HPDE6-E6E7 (cell line): ENCODE data around the gene GPR55.
A peak's percentile ranks its signal among the peaks of the same experiment; 100 is the strongest.

ENCODE experiments used
- DNase-seq: peaks from one replicate; pipeline ENCODE4 v3.0.0; 2011; ENCODE audit warnings: missing footprints; ENCODE audit errors: extremely low spot score

GPR55 gene

DNA sequence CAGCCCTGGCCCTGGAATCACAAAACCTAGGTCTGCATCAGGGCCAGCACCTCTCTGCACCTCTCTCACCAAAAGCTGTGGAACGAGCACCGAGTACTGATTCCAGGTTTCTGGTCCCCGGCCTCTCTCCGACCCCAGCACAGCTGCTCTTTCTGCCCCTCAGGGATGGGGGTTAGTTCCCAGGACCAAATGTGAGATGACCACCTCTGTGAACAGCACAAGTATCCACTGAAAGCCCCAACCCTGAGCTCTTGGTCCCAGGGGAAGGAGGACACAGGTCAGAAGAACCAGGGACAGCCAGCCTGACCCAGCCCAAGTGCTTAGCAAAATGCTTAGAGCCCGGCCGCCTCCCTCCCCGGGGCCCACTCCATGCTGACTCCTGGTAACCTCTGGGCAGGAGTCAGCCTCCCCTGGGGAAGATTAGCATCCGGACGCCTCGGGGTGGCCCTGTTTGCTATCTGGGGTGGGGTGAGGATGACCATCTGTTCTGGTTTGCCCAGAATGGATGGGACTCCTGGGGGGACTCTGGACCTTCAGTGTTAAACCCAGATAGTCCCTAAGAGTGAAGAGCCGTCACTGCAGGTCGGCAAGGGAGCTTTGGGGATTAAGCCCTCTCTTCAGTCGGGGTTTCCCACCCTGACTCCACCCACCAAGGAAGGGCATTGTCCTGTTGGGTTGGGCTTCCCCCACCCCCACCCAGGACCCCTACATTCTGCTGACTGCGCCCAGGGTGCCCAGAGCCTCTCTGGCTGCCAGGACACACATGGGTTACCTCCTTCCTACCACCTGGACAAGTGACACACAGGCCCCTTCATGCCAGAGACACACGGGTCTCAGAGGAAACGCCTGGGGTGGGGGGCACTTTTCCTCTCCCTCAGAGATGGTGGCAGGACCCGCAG, 9.4 kb upstream of the GPR55 start:
- DNase-seq: no peak

DNA sequence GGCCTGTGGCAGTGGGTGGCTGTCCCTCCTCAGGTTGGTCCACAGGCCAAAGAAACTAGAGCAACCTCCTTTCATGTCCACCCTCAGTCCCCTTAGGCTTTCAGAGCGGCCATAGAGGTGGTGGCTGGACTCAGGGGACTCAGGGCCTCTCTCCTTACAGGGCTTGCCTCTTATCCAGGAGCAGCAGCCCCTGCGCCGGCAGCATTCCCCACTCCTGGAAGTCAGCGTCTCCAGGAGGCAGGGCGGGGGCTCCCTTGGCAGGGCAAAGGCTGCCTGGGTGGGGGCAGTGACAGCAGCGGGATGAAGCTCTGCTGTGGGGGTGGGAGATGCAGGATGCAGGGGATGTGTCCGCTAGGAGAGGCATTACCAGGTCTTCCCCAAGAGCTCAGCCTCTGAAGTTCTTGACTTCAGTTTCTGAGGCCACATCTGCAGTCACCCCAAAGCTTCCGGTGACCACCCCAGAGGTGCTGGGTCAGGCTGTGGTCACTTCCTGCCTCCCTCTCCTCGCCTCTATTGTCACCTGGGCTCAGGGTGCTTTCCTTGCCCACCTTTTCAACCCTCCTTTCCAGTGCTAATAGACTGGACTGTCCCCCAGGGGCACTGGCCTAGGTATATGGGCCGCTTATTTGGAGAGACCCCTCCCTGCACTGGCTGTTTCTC, 8.6 kb upstream of the GPR55 start:
- DNase-seq: no peak

DNA sequence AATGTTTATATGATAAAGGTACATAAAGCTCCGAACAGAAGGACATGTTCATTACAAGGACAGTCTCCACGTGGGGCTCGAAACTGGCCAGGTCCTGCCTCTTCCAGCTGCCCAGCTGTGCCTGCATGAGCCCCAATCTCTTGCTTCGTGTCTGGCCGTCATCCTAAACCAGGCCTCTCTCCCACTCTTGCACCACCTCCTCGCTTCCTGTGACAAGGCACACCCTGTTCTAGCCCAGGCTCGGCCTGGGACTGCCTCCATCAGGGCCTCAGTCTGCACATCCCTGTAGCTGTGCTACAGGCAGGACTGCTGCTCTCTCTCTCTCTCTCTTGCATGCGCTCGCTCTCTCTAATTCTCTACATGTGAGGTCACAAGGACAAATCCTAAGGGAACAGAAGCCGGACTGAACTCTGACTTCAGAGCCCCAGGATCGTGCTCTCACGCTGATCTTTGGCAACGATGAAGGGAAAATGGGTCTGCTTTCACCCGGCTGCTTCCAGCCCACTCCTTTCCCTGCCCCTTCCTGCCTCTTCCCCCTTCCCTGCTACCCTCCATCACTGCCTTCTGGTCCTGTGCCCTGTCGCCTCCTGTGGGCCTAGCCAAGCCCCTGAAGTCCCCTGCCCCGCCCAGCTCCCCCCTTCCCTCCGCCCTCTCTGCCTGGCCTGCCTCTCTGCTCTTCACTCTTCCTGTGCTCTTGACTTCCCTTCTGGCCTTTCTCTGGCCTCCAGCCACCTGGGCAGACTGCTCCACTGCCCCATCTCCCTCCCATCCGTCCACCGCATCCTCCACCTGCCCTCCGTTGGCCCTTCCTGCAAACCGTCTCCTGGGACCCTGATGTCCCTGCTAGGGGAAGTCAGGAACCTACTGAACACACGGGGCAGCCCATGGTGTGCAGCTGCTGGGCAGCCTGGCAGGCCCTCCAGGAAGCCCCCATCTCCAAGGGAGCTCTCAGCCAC, 7.8 kb upstream of the GPR55 start:
- DNase-seq: no peak

DNA sequence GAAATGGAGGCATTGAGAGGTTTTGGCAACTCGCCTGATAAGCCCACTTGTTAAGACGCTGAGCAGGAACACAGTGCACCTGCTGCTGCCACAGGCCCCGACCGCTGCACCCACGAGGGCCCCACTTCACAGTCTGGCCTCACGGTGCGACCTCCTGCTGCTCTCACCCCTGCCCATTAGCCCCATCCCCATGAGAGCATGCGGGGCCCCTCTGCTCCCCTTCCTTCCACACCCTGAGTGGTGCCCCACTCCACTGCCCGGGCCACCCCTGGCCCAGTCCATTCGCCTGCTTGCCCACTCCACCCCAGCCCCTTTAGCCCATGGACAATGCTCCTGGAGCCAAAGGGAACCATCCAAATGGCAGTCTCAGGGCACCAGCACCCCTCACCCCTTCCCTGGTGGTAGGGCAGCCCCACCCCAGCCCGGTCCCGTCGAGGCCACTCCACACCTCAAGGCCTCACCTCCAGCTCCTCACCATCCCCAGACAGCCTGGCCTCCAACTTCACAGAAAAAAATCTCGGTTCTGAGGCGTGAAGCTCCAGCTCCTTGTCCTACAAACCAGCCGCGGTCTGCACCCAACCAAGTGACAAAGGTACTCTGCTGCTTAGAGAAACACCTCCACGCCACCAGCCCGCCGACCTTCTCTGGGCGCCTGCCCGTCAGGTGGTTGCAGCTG, 6.7 kb upstream of the GPR55 start:
- no peak for DNase-seq

DNA sequence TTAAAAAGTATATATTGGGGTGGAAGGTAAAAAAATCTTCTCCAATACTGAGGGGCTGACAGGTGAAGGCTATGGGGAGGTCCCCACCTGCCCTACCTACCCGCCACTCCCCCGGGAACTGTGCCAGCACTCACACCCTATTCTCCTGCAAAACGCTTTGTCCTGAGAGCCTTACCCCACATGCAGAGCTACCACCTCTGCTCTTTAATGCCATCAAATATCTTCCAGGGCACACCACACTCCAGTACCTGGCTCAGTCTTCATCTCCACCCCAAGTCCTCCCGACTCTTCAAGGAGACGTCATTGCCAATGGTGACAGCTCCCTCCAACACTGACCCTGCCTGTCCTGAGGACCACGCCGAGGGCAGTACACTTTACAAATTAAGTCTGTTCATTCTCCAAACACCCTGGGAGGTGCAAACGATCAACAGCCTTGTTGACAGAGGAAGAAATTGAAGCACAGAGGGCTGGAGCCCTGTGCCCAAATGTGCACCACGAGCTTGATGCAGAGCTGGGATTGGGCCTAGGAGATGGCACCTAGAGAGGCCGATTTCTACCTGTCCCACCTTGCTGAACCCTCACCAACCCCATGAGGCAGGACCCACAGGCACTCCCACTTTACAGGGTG, 6.0 kb upstream of the GPR55 start:
- DNase-seq: no peak

DNA sequence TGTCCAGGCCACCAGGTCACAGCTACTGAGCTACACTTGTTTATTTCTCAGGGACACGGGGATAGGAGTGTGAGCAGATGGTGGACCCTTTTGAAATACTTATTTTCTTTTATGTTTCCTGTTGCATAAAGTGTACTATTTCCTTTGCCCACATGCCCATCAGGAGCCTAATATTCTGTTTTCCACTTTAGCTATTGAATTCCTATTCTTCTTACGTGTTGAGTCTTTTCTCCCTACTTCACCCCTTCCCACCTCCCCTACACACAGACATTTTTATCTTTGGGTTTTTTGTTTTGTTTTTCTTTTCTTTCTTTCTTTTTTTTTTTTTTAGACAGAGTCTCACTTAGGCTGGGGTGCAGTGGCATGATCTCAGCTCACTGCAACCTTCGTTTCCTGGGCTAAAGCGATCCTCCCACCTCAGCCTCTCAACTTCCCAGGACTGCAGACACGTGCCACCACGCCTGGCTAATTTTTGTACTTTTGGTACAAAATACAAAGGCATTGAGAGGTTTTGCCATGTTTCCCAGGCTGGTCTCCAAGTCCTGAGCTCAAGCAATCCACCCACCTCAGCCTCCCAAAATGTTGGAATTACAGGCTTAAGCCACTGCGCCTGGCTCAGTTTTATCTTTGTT, 5.2 kb upstream of the GPR55 start:
- no peak for DNase-seq

DNA sequence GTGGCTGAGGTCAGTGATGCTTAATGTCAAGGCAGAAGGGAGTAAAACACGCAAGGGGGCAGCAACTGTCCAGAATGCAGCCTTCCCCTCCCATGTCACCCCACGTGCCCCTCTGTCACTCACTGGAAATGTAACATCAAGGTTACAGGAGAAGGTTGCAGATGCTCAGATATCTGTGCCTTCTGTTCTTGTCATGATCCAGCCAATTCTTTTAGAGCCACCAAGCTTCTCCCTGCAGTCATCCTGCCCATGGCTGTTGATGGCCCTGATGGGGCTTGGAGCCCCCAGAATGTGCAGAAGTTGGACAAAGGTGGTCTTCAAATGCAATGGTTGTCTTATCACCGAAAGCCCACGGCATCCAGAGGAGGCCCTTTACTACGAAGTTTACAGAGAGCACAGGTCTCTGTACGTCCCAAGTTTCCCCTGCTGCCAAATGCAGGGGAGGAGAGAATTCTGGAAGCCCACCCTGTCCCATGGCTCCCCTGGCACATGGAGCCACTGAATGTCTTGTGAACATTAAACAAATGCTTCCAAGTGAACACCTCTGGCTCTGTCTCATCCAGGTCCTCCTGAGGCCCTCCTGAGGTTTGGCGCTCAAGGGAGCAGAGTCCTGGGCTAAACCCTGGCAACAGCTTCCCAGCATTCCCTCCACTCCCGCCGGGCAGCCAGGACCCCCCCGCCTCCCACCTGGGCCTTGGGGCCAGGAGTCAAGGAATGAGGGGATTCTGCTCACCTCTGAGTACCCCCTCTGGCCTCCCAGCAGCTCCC, 4.5 kb upstream of the GPR55 start:
- DNase-seq: no peak

DNA sequence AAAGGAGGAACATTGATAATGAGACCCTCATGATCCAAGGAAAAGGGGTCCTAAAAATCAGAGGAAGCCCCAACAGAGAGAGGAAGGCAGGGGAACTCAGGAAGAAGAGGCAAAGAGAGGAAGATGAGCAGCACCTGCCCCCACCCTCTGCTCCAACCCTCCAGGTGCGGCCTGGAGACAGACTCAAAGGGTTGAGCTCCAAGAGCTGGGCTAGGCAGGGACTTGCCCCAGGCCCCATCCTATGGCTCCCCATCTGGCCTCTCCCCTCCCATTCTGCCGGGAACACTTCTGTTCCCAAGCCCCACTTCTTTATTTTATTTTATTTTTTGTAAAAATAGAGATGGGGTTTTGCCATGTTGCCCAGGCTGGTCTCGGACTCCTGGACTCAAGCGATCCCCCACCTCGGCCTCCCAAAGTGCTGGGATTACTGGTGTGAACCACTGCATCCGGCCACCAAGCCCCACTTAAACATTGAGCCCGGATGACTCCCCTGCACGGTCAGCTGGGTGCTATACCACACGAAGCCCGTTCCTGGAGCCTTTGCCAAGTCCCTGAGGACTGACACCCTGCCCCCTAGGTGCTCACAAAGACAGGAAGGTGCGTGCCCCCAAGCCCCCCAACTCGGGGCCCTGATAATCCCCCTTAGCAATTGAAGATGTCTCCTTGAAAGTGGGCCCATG, 3.8 kb upstream of the GPR55 start:
- DNase-seq: no peak

DNA sequence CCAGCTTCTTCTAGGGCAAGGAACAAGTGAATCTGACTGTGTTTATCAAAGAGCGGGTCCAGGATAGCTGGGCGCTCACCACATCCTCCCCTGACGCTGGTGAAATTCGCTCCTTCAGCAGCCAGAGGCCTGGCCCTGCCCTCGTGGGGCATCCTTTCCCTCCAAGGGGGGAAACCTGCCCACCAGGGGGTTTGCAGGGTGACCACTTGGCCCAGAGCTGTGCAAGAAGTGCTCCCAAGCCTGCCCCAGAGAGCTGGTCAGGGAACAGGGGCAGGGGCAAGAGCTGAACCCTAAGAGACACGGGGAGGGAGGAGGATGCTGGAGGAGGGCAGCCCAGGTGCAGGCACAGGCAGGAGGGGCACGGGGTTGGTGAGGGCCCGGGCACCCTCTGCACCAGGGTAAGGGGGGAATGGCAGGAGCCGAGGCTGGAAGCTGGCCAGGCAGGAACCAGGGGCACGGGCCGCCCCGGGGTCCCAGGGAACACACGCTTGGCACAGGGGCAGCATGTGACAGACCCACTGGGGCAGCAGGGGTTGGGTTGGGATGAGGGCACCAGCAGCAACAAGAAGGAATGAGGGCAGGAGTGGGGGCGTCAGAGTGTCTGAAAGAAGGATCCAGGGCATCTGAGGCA, 2.8 kb upstream of the GPR55 start:
- DNase-seq: no peak

DNA sequence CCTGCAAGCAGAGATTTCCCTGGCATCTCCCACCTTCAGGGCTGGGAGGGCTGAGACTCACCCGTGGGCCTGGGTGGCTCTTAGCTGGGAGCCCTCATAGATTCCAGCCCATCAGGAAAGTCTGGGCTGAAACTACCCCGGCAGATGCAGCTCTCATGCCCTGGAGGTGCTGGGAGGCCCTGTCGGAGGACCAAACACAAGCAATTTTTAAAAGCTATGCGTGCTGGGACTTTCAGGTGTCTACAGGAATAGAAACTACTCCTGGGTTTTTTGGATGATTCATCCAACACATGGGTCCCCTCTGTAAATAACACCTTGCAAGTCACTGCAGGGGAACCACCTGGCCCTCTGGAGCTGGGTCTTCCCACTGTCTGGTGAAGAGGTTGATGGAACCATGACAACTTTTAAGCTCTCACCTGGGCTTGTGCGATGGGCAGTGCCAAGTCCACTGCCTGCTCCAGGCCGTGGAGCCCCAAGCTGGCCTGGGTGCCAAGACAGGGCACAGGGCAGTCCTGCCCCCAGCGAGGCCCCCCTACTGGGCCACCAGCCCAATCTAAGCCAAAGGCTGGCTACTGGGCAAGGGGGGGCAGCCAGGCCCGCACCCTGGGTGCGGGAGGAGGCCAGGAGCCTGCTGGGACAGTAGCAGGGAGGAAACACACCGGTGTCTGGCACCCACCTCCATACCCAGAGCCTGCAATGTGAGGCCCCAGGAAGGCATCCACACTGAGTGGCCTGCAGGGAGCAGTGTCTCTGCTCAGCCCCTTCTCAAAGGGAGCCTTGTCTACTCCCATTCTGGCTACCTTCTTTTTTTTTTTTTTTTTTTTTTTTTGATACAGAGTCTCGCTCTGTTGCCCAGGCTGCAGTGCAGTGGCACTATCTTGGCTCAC, 1.1 kb upstream of the GPR55 start:
- DNase-seq: peak; percentile 34

DNA sequence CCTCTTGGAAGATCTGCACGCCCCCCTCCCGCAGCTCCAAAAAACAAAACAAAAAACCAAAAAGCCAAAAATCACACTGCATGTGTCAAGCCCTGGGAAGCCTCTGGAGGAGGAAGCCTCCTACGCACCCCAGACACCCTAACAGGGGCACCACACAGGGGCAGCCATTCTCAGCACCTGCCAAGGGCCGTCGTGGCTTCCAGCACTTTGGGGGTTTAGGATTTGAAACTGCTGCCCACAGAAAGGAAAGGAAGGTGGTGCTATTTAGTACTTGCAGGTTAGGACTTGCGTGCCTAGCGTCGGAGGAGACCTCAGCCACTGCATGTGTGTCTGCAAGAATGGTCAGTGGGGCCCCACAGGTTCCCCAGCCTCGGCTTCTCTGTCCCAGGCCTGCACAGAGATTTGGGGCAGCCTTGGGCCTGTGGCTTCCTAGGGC, 419 bp upstream of the GPR55 start:
- DNase-seq: peak; percentile 25

DNA sequence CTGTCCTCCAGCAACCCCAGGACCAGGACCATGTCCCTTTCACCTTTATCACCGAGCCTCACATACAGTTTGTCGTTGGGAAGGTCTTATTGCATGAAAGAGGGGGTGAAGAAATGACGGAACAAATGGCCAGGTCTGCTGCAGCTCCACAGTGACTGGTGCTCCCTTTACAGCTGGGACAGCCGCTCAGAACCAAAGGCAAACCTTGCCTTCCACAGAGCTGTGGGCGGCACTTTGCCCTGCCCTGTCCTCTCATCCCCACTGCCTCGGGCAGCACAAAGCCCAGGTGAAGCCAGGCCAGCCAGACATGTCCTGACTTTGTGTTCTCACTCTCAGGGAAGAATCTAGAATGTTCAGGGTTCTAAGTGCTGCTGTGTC, 961 bp downstream of the GPR55 start:
- no peak for DNase-seq

DNA sequence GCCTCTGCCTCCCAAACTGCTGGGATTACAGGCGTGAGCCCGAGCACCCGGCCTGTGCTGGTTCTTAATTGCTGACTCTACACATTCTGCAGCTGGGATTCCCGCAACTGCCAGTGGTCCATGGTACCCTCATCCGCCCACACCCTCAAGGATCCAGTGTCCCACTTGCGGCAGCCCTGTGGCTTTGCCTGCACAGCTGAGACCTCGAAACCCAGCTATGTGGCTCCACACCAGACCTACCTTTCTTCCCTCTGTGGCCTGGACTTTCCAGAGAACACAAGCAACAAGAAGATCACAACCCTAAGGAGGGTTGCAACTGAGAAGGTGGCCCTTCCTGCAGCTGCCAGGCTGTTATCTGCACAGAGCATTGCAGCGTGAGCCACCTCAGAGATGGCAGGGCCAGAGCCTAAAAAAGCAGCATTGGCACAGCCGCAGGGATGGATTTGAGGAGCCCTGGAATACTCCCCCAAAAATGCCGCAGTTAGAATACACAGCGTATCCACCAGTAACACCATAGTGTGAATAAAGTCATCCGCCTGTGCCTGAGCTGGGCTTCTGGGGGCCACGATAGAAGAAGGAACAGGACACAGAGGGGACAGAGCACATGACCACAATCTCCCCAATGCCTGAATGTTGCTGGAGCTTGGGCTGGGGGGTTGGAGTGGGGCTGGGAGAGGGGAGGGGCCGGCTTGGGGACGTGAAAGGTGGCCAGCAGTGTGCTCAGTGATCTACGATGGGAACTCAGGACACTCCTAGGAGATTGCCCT, 1.9 kb downstream of the GPR55 start:
- DNase-seq: no peak

DNA sequence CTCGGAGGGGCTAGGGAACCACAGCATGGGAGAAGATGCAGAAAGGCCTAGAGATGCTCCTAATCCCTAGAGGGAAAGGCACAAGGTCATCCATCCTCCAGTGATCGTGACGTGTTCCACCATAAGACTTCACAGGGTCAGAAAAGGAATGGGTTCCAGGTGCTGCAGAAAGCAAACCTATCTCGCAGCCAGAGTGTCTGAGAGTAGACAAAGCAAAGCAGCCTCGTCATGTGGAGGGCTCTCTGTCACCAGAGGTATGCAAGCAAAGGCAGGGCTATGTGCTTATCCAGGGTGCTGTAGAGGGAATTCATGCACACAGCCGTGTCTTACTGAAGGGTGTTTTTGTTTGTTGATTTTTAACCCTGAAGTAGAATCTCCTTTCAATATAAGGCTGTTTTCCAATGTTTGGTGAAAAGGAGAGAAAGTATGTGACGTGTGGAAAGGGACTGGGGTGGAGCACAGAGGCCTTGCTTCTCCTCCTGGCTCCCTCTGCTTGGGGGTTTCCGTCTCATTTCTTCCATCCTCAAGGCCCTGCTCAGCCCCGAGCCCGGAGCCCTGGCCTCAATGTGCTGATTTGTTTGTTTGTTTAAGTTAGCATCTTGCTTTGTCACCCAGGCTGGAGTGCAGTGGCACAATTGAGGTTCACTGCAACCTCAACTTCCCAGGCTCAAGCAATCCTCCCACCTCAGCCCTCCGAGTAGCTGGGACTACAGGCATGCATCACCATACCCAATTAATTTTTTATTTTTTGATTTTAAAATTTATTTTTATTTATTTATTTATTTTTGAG, 3.0 kb downstream of the GPR55 start:
- no peak for DNase-seq

DNA sequence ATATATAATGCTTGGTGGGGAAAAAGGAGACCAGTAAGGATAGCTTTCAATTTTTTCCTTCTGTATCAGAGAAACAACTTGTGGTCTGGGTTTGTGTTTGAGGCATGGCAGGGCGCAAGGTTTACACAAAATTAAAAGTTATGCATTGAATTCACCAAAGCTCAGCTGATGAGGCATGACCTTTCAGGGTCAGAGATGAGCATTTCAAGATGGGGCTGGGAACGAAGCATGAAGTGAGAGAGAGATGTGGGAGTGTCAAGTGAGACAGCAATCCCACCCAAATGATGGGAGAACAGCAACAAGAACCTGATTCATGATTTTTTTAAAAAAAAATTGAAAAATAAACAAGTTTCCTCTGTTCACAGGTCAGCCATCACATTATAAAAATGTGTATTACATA, 4.9 kb downstream of the GPR55 start:
- DNase-seq: no peak

DNA sequence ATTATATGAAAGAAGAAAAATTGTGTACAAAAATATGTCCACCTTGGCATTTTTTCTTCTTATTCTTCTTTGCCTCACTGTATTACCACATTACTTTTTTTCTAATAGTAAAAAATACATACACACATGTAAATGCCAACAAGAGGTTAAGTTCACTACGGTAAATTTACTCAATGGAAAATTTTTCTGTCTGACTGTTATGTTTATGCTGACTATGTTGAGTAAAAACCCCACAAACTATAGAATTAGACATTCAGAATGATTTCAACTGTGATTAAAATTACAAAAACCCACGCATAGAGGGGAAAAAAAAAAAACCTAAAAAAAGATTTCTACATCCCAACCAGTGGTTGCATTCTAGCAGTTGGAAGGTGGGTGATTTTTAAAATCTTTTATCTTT, 5.4 kb downstream of the GPR55 start:
- no peak for DNase-seq
